ENCODE measurements around the gene CHST5. TPM values are rescaled to one million over a fixed set of nuclear protein-coding genes. Genes with fewer than 3 reads are reported as not detected.

CHST5 gene
- total RNA-seq, 1 donor from 2014 or later = 0.13 TPM

DNA sequence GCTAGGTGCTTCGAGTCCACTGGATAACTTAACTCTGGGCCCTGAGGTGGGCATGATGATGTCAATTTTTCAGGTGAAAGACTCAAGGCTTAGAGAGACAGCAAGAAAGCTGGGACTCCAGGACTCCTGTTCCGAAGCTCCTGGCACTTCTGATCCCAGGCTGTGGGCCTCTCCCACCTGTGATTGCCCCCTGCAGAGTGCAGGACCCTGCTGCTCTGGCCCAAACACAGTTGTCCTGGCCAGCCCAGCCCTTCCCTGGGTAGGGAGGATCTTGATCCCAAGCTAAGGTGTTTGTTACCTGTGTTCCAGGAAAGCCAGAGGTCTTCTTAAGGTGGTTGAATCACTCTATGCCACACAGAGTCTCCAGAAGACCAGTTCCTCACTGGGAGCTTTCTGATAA is 3.1 kb downstream of the CHST5 start:
- no peaks in the 10 kb centered on the region for H3K36me3 Mint-ChIP-seq (ENCODE audit: low read depth, unreplicated experiment)
- H3K27me3 Mint-ChIP-seq (ENCODE audit: unreplicated experiment) = peaks cover 3% of the 10 kb centered on the region
- TF ChIP-seq, protein P1, sequence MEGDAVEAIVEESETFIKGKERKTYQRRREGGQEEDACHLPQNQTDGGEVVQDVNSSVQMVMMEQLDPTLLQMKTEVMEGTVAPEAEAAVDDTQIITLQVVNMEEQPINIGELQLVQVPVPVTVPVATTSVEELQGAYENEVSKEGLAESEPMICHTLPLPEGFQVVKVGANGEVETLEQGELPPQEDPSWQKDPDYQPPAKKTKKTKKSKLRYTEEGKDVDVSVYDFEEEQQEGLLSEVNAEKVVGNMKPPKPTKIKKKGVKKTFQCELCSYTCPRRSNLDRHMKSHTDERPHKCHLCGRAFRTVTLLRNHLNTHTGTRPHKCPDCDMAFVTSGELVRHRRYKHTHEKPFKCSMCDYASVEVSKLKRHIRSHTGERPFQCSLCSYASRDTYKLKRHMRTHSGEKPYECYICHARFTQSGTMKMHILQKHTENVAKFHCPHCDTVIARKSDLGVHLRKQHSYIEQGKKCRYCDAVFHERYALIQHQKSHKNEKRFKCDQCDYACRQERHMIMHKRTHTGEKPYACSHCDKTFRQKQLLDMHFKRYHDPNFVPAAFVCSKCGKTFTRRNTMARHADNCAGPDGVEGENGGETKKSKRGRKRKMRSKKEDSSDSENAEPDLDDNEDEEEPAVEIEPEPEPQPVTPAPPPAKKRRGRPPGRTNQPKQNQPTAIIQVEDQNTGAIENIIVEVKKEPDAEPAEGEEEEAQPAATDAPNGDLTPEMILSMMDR (IDR thresholded peaks at IDR 0.05; ENCODE audit: unreplicated experiment) = no peak
- no peak for DNase-seq (ENCODE audit: low spot score)
- H3K9me3 Mint-ChIP-seq (ENCODE audit: unreplicated experiment) = no peaks in the 10 kb centered on the region
- no peak overlapping the region for H3K4me3 Mint-ChIP-seq (ENCODE audit: unreplicated experiment)
- no peaks in the 10 kb centered on the region for H3K4me1 Mint-ChIP-seq (ENCODE audit: unreplicated experiment)
- no peak overlapping the region for H3K27ac Mint-ChIP-seq (ENCODE audit: unreplicated experiment)

DNA sequence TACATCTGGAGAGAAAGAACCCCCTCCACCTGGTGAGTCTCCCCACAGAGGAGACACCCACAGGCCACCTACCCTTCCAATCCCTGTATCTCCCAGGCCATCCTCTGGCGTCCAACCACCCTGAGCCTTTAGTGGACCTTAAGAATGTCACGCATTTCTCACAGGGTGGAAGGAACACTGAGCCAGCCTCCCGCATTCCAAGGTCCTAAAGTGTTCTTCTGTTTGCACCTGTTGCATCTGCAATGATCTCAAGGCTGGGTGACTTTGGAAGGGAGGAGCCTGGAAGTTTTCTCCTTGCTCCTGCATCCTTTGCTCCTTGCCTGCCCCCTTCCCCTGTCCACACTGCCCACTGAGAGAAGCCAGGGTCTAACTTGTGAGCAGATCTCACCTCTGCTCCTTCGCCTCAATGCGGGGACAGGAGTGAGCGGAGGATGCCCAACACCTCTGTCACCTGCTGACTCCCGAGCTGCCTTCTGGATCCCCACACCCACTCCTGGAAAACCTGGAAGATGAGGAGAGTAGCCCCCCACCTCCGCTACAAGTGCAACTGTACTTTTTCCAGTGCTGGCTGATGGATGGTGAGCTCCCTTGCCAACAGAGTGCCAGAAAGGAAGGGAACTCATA is 3.7 kb downstream of the CHST5 start:
- peak overlapping the region; percentile 25 for H3K4me3 Mint-ChIP-seq (ENCODE audit: unreplicated experiment)
- H3K4me1 Mint-ChIP-seq (ENCODE audit: unreplicated experiment) = no peaks in the 10 kb centered on the region
- DNase-seq (ENCODE audit: low spot score) = no peak
- peaks cover 3% of the 10 kb centered on the region for H3K27me3 Mint-ChIP-seq (ENCODE audit: unreplicated experiment)
- H3K36me3 Mint-ChIP-seq (ENCODE audit: low read depth, unreplicated experiment) = no peaks in the 10 kb centered on the region
- no peak overlapping the region for H3K27ac Mint-ChIP-seq (ENCODE audit: unreplicated experiment)
- TF ChIP-seq, protein P1 (IDR thresholded peaks at IDR 0.05; ENCODE audit: unreplicated experiment) = no peak
- H3K9me3 Mint-ChIP-seq (ENCODE audit: unreplicated experiment) = no peaks in the 10 kb centered on the region

GRCh38 chr16:75529959-75530358 is 5.9 kb downstream of the CHST5 start:
- TF ChIP-seq, protein P1 (IDR thresholded peaks at IDR 0.05; ENCODE audit: unreplicated experiment) = no peak
- no peaks in the 10 kb centered on the region for H3K9me3 Mint-ChIP-seq (ENCODE audit: unreplicated experiment)
- H3K36me3 Mint-ChIP-seq (ENCODE audit: low read depth, unreplicated experiment) = no peaks in the 10 kb centered on the region
- no peaks in the 10 kb centered on the region for H3K4me1 Mint-ChIP-seq (ENCODE audit: unreplicated experiment)
- peaks cover 3% of the 10 kb centered on the region for H3K27me3 Mint-ChIP-seq (ENCODE audit: unreplicated experiment)
- DNase-seq (ENCODE audit: low spot score) = no peak
- no peak overlapping the region for H3K4me3 Mint-ChIP-seq (ENCODE audit: unreplicated experiment)
- H3K27ac Mint-ChIP-seq (ENCODE audit: unreplicated experiment) = no peak overlapping the region

- Mint-ChIP-seq H3K27ac (ENCODE audit: unreplicated experiment) (no peak overlapping the region), H3K4me1 (ENCODE audit: unreplicated experiment) (no peaks in the 10 kb centered on the region), H3K4me3 (ENCODE audit: unreplicated experiment) (no peak overlapping the region), H3K27me3 (ENCODE audit: unreplicated experiment) (peaks cover 3% of the 10 kb centered on the region), H3K36me3 (ENCODE audit: low read depth, unreplicated experiment) (no peaks in the 10 kb centered on the region), H3K9me3 (ENCODE audit: unreplicated experiment) (no peaks in the 10 kb centered on the region)
- DNase-seq (ENCODE audit: low spot score) = no peak
- TF ChIP-seq, protein P1 (IDR thresholded peaks at IDR 0.05; ENCODE audit: unreplicated experiment) = no peak
Measured at GRCh38 chr16:75529056-75529905, 6.6 kb downstream of the CHST5 start.

DNA sequence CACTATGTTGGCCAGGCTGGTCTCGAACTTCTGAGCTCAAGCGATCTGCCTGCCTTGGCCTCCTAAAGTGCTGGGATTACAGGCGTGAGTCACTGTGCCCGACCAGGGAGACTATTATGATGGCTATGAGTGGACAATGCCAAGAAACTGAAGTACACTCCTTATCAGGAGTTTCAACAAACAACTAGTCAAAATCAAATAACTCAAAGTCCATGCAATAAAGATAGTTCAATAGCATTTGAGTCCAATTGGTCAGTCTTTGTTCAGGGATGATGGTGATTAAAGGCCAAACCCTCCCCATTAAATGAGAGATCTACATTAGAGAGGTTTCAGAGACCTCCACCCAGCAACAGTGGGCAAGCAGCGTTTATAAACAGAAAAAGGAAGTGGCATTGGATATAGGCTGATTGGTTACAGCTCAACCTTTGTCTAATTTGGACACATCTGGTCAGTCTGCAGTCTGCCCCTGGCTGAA is 8.0 kb downstream of the CHST5 start:
- peak overlapping the region; percentile 38 for H3K27ac Mint-ChIP-seq (ENCODE audit: unreplicated experiment)
- H3K27me3 Mint-ChIP-seq (ENCODE audit: unreplicated experiment) = peaks cover 3% of the 10 kb centered on the region
- H3K36me3 Mint-ChIP-seq (ENCODE audit: low read depth, unreplicated experiment) = no peaks in the 10 kb centered on the region
- H3K4me1 Mint-ChIP-seq (ENCODE audit: unreplicated experiment) = no peaks in the 10 kb centered on the region
- no peaks in the 10 kb centered on the region for H3K9me3 Mint-ChIP-seq (ENCODE audit: unreplicated experiment)
- H3K4me3 Mint-ChIP-seq (ENCODE audit: unreplicated experiment) = no peak overlapping the region
- DNase-seq (ENCODE audit: low spot score) = no peak
- TF ChIP-seq, protein P1 (IDR thresholded peaks at IDR 0.05; ENCODE audit: unreplicated experiment) = no peak
